Measurements from ENCODE around the gene DDA1.

Gene DDA1

DNA sequence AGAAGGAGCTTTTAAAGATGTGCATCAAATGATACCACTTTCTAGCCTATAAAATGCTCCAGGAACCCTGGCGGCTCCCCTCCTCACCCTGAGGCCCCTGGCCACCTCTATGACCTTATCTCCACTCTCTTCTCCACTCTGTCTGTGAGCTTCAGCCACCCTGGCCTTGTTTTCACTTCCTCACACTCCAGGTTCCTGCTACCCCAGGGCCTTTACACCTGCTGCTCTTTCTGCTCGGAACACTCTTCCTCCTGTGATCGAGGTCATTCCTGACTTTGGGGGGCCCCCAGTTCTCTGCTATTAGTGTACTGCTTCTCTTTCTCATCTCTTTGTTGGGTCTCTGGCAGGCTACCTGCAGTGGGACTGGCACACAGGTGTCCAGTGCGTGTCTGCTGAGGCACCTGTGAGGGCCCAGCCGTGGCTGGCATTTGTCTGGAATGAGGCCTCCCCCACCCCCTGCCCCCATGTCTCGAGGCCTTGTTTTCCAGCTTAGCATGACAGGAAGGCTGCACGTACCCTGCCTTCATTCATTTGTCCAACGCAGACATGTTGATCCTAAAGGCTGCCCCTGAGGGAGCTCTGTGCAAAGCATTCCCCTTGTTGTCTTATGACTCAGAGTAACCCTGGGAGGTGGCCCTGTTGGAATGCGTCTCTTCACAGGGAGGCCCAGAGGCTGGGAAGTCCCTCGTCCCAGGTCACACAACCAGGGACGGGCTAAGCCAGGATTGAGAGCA, 2.3 kb downstream of the DDA1 start:
- DNase-seq (ENCODE audit: low read depth in 2 of 2): no peak

DNA sequence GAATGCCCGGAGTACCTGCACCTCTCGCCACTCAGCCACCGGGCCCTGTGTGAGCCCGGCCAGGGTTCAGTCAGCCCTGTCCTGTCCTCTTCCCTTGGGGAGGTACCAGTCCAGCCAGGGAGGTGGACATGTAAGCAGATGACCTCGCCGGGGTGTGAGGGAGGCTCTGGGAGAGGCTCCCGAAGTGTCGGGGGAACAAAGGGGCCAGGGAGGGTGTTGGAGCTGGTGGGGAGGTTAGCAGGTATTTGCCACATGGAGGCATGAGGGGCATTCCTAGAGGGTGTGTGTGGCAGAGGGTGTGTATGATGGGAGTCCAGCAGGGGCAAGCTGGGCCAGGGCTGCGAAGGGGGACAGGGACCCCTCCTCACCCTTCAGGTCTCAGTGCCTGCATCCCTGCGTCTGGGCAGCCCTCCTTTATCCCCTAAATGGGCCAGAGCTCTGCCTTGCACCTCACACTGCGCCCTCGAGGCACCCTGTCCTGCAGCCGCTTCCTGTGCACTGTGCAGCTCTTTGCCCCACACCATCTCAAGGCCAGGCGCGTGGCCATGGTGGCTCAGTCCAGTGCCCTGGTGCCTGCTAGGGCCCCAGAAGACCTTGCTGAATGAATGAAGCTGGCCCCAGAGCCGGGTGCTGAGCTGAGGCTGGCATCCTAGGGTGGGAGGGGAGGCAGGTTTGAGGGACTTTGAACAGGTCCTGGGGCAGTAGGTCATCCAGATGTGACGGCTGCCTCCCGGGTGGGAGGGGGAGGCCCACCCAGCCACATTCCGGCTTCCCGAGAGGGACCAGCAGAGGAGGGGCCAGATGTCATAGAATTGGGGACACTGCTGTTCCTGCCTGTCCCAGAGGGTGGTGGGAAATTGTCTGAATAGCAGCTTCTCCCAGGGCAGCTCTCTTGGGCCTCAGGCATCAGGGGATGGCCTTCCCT, 3.1 kb downstream of the DDA1 start:
- no peak for DNase-seq (ENCODE audit: low read depth in 2 of 2)

DNA sequence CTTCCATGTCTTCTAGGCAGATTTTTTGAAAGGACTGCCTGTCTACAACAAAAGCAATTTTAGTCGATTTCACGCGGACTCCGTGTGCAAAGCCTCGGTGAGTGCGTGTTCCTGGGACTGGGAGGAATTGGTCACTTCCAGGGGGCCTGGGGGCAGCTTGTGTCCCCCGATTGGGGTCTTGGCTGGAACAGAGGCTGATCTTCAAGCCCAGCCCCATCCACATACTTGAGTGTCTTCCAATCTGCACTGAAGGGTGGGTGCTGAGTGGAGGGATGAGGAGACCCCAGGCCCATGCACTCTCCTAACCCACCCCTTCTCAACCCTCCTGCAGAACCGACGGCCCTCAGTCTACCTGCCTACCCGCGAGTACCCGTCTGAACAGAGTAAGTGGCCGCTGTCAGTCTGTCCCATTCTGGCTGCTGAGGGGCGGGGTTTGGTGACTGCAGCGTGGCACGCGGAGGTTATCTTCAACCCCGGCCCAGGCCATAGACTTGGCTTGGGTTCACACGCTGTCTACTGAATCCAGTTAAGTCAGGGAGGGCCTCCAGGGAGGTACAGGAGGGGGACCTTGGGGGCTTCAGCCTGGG, 4.7 kb downstream of the DDA1 start:
- DNase-seq (ENCODE audit: low read depth in 2 of 2): no peak

DNA sequence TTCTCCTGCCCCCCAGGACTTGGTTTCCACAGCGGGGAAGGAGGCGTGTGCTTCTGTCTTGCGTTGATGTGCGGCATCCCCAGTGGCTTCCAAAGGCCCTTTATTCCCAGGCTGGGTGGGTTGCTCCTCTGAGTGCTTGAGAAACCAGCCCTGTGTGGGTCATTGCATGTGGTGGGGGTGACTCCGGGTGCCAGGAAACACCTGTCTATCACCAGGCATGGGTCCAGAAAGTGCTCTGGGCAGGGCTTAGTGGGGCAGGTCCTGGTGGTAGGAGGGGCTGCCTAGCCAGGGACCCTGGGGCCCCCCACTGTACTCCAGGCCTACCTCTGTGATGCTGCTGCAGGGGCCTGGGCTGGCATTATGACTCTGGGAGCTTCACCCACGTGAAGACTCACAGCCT, 9.6 kb downstream of the DDA1 start:
- no peak for DNase-seq (ENCODE audit: low read depth in 2 of 2)

DNA sequence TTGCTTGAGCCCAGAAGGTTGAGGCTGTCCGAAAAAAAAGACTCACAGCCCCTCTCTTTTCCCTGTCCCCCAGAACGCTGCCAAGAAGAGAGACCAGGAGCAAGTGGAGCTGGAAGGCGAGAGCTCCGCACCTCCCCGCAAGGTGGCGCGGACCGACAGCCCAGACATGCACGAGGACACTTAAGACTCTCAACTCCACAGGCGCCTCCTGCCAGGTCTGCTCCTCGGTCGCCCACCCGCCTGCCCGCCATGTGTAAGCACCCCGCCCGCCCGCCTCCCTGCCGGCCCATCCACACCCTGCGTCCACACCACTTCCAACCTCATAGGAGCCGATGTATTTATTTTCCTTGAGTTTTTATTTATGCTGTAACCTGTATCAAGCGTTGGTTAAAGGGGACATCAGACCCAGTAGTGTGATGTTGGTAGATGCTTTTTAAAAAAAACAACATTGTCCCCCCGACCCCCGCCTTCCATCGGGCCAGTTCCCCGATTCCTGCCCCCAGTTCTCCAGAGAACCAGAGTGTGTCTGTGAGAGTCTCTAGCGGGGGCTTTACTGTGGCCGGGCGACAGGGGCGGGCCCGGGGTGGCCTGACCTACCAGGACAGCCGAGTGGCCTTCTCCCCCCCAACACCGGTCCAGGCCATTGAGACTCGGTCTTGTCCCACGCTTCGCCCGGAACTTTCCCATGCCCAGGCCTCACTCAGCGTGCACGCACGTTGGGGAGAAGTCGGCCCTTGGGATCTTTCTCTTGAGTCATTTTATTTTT, 10.3 kb downstream of the DDA1 start:
- DNase-seq (ENCODE audit: low read depth in 2 of 2): no peak

DNA sequence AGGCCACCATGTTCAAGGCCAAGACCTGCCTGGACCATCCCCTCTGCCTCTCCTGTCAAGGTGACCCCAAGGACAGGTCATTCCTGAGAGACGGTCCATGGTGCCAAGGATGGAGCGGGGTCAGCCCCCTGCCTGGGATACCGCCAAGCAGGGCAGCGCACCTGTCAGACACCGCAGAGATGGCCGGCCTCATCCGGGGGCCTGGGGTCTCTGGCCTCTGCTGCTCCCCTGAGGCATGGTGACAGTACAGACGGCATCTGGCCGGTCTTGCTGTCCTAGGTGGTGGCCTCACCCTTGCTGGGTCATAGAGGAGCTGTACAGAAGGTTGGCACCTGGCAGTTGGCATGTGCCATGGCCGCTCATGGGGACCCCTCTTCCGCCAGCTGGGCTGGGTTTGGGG, 11.1 kb downstream of the DDA1 start:
- DNase-seq (ENCODE audit: low read depth in 2 of 2): no peak

DNA sequence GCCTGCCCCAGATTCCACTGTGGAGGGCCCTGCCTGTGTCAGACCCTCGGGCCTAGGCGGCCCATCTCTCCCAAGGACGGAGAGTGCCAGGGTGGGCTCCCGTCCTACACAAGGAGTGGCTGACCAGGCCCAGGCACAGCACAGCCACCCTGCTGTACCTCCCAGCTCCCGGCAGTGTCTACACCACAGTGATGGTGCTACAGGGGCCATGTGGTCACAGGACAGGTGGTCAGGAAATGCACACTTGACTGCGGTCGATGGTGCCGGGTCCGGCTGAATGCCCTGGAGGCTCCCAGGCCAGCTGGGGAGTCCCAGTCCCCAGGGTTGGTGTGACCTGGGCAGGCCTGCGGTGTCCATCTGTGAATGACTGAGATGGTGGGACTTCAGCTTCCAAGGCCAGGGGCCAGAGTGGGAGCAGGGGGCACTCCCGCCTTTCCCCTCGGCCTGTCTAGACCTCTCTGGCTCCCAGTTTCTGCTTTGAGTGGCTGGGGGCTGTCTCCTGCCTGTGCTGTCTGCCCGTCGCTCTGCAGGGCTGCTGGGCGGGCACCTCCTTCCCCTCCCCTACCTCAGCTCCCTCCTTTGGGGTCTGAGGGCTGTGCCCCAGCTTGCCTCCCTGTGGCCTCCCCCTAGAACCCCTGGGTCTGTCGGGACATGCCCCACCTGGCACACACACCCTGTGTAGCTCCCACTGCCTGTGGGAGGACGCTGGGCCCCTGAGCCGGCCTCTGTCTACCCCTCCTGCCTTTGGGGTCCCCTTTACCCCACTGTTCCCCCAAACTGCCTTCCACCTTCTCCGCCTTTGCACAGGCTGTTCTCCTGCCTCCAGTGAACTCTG, 12.5 kb downstream of the DDA1 start:
- DNase-seq (ENCODE audit: low read depth in 2 of 2): no peak

DNA sequence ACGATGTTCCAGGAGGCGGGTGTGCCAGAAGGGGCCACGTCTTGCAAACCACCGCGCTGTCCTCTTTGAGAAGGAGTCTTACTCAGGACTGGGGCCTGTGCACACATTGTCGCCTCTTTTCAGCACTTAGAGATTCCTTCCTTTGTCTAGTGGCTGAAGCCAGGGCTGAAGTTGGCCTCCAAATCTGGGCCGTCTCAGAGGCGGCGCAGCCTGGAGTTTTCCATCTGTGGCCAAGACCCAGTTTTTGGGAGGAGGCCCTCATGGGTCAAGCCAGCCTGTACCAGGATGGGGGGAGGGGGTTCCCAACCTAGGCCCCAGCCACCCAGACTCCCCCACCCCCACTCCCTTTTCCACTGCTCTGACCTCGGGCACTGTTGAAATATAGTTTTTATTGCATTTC, 13.5 kb downstream of the DDA1 start:
- DNase-seq (ENCODE audit: low read depth in 2 of 2): no peak

DNA sequence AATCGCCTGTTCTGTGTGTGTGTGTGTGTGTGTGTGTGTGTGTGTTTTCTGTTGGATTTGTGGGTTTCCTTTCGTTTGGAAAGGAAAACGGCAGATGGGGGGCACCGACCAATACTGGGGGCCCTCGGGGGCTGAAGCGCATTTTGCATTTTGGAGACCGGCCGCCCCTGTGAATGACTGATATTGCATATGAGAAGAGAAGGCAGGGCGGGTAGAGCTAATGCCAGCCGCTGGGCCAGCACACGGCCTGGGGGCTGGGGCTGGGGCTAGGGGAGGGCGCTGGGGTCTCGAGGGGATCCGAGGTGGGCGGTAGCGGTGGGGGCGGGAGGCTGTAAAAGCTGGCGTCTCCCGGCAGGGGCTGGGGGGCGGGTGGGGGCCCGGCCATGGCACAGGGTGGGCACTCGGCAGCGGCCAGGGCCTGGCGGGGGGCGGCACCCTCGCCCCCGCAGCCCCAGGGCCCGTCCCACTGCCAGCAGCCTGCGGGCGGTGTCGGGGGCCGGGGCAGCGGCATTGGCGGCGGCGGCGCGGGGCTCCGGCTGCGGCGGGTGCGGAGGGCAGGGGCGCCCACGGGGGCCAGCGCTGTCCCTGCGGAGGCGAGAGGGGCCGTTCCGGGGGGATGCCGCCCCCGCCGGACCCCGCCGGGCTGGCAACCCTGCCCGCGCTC, 14.1 kb downstream of the DDA1 start:
- DNase-seq (ENCODE audit: low read depth in 2 of 2): no peak

DNA sequence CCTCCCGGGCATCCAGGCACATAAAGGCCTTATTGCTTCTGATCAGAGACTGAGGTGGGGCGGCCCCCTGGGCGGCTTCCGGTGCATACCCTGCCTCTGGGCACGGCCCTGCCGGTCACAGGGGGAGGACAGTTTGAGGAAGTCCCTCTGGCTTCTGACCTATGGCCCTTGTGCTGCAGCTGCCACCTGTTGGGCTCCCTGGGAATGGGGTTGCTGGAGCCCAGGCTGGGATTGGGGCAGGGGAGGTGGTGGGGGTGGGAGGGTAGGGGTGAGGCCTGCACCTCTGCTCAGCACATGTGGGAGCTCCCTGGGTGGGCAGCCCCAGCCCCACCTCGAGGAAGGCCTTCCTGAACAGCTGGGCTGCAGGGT, 14.6 kb downstream of the DDA1 start:
- DNase-seq (ENCODE audit: low read depth in 2 of 2): no peak

DNA sequence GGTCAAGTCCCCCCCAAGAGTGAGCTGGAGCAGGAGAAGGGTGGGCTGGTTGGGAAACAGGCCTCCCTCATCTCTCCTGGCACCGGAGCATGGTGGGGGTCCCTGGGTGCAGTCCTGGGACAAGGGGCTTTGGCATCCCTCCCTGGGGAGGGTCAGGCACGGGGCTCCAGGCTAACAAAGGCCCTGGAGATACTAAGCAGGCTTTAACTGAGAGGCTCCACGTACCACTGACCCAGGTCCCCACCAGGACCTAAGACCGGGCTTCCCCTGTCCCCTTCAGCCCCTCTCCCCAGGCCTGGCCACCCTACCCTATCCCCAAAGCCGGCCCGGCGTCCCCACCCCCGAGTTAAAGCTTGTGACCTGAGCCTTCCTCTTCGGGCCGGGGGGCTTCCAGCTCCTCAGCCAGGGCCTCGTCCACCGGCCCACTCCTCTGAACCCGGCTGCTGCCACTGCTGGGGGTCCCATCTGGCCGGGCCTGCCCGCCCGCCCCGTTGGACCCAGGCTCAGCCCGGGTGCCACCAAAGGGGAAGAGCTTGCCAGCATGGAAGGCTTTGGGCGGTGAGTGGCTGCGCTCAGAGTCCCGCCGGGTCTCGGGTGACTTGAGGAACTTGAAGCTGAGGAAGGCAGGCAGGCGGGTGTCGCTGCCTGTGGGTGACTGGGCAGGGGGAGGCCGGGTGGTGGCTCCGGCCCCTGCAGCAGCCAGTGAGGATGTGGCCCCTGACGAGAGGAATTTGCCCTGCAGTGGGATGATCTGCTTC, 15.2 kb downstream of the DDA1 start:
- no peak for DNase-seq (ENCODE audit: low read depth in 2 of 2)

DNA sequence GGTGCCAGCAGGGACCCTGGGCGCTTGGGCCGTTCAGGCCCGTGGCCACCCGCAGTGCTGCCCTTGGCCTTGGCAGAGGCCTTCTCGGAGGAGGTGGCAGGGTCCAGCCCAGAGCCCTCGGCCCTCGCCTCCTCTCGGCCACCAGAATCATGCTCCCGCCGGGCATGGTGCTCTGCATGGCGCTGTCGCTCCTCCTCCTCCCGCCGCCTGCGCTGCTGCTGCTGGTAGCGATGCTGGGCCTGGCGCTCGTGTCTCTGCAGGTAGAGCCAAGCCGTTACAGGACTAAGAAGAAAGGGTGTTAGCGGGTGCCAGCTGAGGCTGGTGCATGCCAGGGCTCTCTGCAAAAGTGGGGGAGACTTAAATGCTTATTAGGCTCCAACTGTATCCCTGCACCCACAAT, 15.8 kb downstream of the DDA1 start:
- DNase-seq (ENCODE audit: low read depth in 2 of 2): no peak

DNA sequence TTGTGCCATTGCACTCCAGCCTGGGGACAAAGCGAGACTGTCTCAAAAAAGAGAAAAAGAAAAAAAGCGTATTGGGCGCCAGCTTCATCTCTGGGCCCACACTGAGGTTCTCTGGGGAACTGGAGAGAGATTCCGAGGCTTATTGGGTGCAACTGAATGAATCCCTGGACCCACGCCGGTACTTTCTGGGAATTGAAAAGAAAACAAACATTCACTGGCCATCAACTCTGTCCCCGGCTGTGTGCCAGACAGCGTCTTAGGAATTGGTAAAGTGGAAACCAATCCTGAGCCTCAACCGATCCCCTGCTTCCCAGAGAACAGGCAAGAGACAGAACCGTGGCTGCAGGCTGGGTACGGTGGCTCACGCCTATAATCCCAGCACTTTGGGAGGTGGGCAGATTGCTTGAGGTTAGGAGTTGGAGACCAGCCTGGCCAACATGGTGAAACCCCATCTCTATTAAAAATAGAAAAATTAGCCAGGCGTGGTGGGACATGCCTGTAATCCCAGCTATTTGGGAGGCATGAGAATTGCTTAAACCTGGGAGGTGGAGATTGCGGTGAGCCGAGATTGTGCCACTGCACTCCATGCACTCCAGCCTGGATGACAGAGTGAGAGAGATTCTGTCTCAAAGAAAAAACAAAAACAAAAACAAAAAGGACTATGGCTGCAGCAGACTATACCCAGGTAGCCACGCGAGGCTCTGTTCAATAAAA, 16.7 kb downstream of the DDA1 start:
- DNase-seq (ENCODE audit: low read depth in 2 of 2): no peak

DNA sequence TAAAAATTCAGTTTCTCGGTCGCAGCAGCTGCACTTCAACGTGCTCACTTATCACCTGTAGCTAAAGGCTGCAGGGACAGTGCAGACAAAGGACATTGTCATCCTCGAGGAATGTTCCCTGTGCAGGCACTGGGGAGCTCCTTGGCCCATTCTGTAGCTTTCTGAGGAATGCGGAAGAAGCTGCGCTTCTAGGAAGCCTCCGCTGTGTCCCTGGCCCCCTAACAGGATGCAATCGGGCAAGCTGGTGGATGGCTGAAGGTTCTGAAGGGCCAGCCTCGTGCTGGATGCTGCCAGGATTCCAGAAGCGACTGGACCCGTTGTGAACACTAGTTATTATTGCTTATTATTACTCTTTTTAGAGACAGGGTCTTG, 17.2 kb downstream of the DDA1 start:
- DNase-seq (ENCODE audit: low read depth in 2 of 2): no peak

DNA sequence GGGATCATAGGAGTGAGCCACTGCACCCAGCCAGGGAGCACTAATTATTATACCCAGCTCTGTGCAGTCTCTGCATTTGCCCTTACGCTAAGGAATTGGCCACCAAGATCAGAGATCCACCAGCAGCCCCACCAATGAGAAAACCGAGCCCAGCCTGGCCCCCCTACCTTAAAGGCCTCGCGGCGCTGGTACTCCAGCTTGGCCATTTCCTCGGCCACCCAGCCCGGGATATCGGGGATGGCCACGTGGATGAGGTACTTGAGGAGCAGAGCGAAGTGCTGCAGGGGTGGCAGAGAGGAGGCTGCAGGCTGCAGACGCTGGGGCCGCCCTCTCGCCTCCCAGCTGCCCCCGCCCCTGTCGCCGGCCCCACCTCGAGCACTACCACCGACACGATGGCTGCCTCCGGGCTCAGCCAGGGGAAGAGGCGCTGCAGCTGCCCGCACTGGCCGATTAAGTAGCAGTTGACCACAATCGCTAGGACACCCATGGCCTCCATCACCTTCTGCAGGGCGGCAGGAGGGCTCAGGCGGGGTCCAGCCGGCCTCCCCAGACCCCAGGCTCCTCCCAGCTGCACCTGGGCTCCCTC, 17.8 kb downstream of the DDA1 start:
- DNase-seq (ENCODE audit: low read depth in 2 of 2): no peak

DNA sequence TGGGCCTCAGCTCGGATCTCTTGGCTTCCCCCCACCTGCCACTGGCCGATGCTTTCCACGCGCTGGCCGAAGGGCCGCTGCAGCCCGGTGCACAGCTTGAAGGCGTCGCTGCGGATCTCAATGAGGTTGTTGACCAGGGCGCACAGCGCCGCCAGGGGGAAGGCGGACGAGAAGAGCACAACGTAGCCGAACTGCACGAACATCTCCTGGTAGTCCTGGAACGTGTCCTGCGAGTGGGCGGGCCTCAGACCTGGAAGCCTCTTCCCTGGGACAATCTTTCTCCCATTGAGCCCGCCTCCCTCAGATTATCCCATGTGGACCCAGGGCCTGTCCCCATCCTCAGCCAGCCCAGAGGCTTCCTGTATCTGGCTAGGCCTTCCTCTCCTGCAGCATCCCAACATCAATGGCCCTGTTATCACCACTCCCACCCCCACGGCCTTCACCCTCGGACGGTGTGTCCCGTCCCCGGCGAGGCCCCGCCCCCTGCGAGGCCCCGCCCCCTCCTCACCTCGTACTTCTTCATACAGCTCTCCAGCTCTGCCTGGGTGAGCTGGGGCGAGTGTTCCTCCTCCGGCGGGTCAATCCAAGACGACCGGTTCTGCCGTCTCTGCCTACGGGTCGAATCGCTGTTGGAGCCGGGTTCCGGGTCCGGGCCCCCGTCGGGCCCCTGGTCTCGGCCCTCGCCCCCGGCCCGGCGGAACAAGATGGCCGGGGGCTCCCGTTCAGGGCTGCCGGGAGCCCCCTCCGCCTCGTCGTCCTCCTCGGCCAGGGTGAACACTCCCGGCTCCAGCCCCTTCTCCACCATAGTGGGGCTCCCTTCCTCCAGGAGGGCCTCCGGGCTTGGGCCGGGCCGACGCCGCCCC, 18.5 kb downstream of the DDA1 start:
- DNase-seq (ENCODE audit: low read depth in 2 of 2): peak in 1 of 2 experiments; percentile 50

DNA sequence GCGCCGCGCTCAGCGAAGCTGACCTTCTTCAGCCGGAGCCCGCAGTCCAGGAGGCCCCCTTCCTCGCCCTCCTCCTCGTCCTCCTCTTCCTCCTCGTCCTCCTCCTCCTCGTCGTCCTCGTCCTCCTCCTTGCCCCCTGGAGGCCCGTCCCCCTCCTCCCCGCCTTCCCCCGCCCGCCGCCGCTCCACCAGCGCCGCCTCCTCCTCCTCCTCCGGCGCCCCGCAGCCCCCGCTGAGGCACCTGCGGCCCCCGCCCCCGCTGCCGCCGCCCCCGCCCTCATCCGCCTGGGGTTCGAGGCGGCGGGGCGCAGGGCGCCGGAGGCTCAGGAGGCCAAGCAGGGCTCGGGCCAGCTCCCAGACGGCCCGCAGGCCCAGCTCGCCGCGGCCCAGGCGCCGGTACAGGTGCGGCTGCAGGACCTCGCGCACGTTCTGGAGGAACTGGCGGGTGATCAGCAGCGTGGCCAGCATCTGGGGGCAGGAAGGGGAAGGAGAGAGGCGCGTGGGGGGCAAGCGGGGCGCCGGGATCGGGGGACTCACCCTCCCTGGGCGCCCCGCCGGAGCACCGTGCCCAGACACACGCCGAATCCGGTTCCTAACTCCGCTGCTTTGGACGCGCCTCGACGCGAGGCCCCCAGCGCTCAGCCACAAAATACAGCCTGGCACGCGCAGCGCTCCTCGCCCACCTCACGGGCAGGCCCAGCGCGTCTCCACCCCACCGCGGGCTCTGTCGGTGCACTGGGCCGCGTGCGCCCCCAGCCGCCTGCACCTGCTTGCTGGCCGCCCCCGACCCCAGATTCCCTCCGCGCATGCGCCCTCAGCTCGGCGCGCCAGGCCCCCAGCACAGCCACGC, 19.4 kb downstream of the DDA1 start:
- no peak for DNase-seq (ENCODE audit: low read depth in 2 of 2)

Measured in stimulated activated CD4-positive, alpha-beta T cell treated with anti-CD3 and anti-CD28 coated beads, Interleukin-12 subunit alpha, Interleukin-12 subunit beta, amount 100 ng/mL, for 24 hours (primary cell).